ENCODE measurements around the gene KCNIP1.

GRCh38 chr5:170466988-170467707 is 36.7 kb upstream of the KCNIP1 start:
- no peak for TF ChIP-seq CTCF (IDR thresholded peaks at IDR 0.05)
- TF ChIP-seq POLR2A (IDR thresholded peaks at IDR 0.05): no peak
